Measurements from ENCODE around the gene CCNDBP1. TPM values are rescaled to one million over a fixed set of nuclear protein-coding genes. Genes with fewer than 3 reads are reported as not detected.

CCNDBP1 gene
- total RNA-seq = 100 to 1,000 TPM in 2 of 4 donors, 10 to 100 TPM in 2; 88.7 to 154 (median 110) TPM

- Histone ChIP-seq H3K27me3 (no peaks in the 10 kb centered on the region), H3K36me3 (peaks cover 5 to 14% of the 10 kb centered on the region in 2 donors), H3K27ac (peak within 1 kb of the TSS; percentile 83 to 93 (median 93)), H3K9me3 (no peaks in the 10 kb centered on the region), H3K4me3 (replicated peaks in 1 of 3) (peak within 1 kb of the TSS; percentile 53 to 97 (median 66)), H3K4me1 (peaks cover 0 to 8% of the 10 kb centered on the region in 2 donors)
- WGBS, 2 donors = 1 to 2% methylated on average over 27 of the region's 69 CpGs
- peak; percentile 98 to 99 for DNase-seq
- intact Hi-C loops (cut with DNase I) = loop anchor here (10.0 kb wide), 1 partner anchor 51 kb away; the partner anchor contains the start of gene TMEM62
- TF ChIP-seq CTCF (IDR thresholded peaks at IDR 0.05) (peak in 4 of 6 experiments; percentile 14 to 30 (median 23)), POLR2A (IDR thresholded peaks at IDR 0.05) (peak; percentile 37 to 85)
These were observed at the start of gene CCNDBP1 for GRCh38 chr15:43185157-43186002. Gene CCNDBP1 (plus strand): TSS chr15:43185403. CDS start chr15:43185499, 96 bp downstream.

GRCh38 chr15:43143203-43143941 lies 41.8 kb upstream of the CCNDBP1 start:
- Histone ChIP-seq H3K27me3 (no peaks in the 10 kb centered on the region), H3K36me3 (peaks cover 10 to 32% of the 10 kb centered on the region in 2 donors), H3K9me3 (no peaks in the 10 kb centered on the region), H3K27ac (no peak overlapping the region), H3K4me1 (no peaks in the 10 kb centered on the region), H3K4me3 (replicated peaks in 1 of 3) (no peak overlapping the region)
- TF ChIP-seq CTCF (IDR thresholded peaks at IDR 0.05) = no peak
- TF ChIP-seq POLR2A (IDR thresholded peaks at IDR 0.05) = no peak
- intact Hi-C loops (cut with DNase I) = no loop called here
- 90 to 96% methylated on average over 4 of the region's 4 CpGs for WGBS, 2 donors
- DNase-seq = no peak

- DNase-seq = no peak
- Histone ChIP-seq H3K4me1 (no peaks in the 10 kb centered on the region), H3K36me3 (peaks cover 10 to 30% of the 10 kb centered on the region in 2 donors), H3K27me3 (no peaks in the 10 kb centered on the region), H3K9me3 (no peaks in the 10 kb centered on the region), H3K27ac (no peak overlapping the region), H3K4me3 (replicated peaks in 1 of 3) (no peak overlapping the region)
- intact Hi-C loops (cut with DNase I) = no loop called here
- TF ChIP-seq CTCF (IDR thresholded peaks at IDR 0.05) = no peak
- no peak for TF ChIP-seq POLR2A (IDR thresholded peaks at IDR 0.05)
These were observed 40.7 kb upstream of the CCNDBP1 start for GRCh38 chr15:43144512-43144911.

- DNase-seq = no peak
- Histone ChIP-seq H3K27me3 (no peaks in the 10 kb centered on the region), H3K9me3 (no peaks in the 10 kb centered on the region), H3K27ac (no peak overlapping the region), H3K4me3 (replicated peaks in 1 of 3) (no peak overlapping the region), H3K4me1 (no peaks in the 10 kb centered on the region), H3K36me3 (peaks cover 0 to 18% of the 10 kb centered on the region in 2 donors)
- intact Hi-C loops (cut with DNase I) = no loop called here
- whole genome bisulfite sequencing, 2 donors = 91 to 93% methylated on average over 5 of the region's 5 CpGs
- no peak for TF ChIP-seq POLR2A (IDR thresholded peaks at IDR 0.05)
- TF ChIP-seq CTCF (IDR thresholded peaks at IDR 0.05) = no peak
These were observed 39.0 kb upstream of the CCNDBP1 start for GRCh38 chr15:43146184-43146583.
